Activated T-cell treated with anti-CD3 and anti-CD28 coated beads for 4 hours (primary cell): ENCODE measurements around the gene CYP2J2.
"Not testable (repeated sequence)": the region's sequence is repeated elsewhere in the genome, so short reads cannot be mapped to it uniquely, and the experiment has no call there.

ENCODE experiments used
- DNase-seq: peaks from one replicate; pipeline ENCODE4 v3.0.0-alpha.2; 2020

Gene CYP2J2

DNA sequence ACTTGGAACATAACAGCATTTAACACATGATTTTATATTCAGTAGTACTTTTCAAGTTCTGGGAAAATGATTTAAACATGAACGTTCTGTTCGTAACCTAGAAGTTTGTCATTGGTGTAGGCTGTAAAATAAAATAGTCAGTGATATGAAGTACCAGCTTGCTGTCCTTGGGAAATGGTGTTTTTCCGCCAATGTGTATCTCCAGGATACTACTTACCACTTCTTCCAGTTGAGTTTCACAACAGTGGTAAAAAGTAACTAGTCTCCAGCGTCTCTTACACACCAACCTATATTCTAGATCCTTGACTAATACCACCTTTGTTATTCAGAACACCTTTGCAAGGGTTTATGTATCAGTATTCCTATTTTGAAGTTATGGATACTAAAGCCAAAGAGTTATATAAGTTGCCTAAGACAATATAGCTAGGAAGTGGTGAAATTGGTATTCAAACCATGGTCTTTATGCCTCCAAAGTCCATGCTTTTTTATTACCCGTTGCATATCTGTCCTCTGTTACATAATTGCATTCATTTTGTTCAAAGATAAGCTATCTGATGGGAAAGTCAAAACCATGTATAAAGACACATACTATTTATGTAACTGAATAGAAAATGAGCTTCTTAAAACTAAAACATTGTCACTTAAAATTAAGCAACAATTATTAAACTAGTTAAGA, 68.8 kb downstream of the CYP2J2 start:
- no peak for DNase-seq

DNA sequence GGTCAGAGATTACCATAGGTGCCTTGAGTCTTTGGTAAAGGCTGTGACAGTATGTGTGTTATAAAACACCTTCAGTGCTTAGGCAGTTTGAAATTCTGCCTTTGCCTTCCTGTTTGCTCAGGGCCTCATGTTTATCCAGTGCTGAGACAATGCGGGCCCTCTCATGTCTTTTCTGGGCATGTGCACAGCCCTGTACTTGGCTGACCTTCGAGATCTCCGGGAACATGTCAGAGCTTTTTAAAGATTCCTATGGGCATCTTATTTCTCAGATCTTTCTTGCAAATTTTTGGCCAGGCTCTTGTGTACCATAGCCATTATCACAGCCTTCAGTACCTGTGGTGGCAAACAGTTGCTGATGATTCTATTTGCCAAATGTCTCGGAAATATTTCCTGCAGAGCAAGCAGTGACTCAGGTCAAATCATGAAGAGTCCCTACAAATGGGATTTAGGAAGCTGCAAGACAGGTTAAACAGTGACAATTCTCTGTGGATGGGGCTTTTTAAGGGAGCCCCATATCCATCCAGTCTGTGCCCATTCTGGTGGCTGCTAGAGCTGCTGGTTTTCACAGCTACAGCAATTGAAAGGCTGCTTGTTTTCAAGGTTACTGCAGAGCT, 69.7 kb downstream of the CYP2J2 start:
- no peak for DNase-seq

DNA sequence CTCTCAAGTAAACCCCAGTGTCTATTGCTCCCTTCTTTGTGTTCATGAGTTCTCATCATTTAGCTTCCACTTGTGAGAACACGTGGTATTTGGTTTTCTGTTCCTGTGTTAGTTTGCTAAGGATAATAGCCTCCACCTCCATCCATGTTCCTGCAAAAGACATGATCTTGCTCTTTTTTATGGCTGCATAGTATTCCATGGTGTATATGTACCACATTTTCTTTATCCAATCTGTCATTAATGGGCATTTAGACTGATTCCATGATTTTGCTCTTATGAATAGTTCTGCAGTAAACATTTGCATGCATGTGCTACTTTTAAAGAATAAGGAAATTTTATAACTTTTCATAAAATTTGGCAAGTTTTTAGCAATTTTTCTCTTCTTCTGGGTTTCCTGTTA, 71.3 kb downstream of the CYP2J2 start:
- not testable (repeated sequence) for DNase-seq

DNA sequence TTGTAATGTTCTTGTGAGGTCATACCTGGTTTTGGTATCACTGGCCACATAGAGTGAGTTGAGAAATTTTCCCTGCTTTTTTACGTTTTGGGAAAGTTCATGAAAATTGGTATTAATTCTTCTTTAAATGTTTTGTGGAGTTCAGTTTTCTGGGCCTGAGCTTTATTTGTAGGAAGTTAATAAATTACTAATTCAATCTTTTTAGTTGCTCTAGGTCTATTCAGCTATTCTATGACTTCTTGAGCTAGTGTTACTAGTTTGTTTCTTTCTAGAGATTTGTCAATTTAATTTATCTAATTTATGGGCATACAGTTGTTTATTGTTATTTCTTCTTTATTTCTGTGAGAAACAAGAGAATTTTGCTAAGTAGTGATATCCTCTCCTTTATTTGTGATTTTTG, 74.5 kb downstream of the CYP2J2 start:
- DNase-seq: no peak

DNA sequence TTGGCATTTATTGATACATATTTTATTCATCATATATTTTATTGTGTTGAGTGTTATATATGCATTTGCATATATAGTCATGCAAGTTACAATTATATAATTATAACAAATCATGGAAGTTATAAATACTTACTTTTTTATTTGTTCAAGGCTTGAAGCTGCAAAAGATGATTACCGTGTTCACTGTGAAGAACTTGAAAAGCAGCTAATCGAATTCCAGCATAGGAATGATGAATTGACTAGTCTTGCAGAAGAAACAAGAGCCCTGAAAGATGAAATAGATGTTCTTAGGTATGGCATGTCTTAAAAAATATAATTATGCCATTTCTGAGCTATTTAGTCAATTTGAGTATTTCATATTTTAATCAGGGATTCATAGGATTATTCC, 79.7 kb downstream of the CYP2J2 start:
- DNase-seq: no peak

DNA sequence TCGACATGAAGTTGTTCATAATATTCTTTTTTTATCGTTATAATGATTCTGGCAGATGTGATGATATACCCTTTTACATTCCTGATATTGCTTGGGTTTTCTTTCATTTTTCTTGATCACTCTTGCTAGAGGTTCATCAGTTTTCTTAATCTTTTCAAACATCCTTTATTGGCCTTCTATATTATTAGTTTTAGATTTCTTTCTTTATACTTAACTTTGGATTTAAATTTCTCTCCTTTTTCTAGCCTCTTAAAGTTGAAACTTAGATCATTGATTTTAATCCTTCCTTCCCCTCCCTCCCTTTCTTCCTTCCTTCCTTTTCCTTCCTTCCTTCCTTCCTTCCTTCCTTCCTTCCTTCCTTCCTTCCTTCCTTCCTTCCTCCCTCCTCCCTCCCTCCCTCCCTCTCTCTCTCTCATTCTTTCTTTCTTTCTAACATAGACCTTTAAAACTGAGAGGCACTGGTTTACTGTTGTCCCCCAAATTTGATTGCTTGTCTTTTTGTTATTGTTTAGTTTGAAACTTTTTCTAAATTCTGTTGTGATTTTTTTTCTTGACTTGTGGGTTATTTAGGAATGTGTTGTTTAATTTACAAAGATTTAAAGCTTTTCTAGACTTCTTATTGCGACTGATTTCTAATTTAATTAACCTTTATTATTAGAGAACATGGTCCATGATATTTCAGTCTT, 80.2 kb downstream of the CYP2J2 start:
- no peak for DNase-seq

DNA sequence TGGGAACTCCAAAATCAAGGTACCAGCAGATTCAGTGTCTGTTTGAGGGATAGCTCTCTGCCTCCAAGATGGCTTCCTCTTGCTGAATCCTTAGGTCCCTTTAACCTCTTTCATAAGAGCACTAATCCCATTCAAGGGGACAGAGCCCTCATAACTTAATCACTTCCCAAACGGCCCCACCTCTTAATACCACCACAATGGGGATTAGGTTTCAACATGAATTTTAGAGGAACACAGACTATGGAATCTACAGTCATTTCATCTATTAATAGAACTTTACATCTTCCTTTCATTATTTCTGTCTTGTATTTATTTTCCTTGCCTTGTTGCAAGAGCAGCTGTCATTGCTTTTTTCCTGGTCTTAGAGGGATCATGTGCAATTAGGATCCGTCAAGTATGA, 81.5 kb downstream of the CYP2J2 start:
- no peak for DNase-seq
